K562 (cell line): ENCODE measurements around the gene CIAO3. TPM values are rescaled to one million over a fixed set of nuclear protein-coding genes. Genes with fewer than 3 reads are reported as not detected.

ENCODE experiments used
- ARHGAP35 ChIP-seq: fragments of 450-650 bp; IDR thresholded peaks from 2 replicates; pipeline ENCODE4 v1.6.1; 2018; ENCODE audit not compliant: partially characterized antibody
- CBX1 ChIP-seq: sonication (generic); IDR thresholded peaks from 2 replicates; pipeline ENCODE4 v1.6.1; 2016; ENCODE audit warnings: antibody characterized with exemption, low read depth, mild to moderate bottlenecking
- ETV5 ChIP-seq: sonication (generic); formaldehyde crosslinking; IDR thresholded peaks from 2 replicates; pipeline ENCODE4 v1.4.0; 2020; ENCODE audit warnings: low read depth, mild to moderate bottlenecking, missing genetic modification reagents
- KLF1 ChIP-seq: fragments of 450-650 bp; IDR thresholded peaks from 2 replicates; pipeline ENCODE4 v1.6.1; 2016; ENCODE audit warnings: missing genetic modification characterization, missing compliant biosample characterization
- MCM5 ChIP-seq: fragments of 450-650 bp; IDR thresholded peaks from 2 replicates; pipeline ENCODE4 v1.6.1; 2016; ENCODE audit warnings: low read depth
- MEF2D ChIP-seq: conservative IDR thresholded peaks from 2 replicates; pipeline ENCODE4 v1.6.1; 2016; ENCODE audit warnings: low read depth, missing genetic modification characterization, missing compliant biosample characterization
- MXI1 ChIP-seq: IDR thresholded peaks from 2 replicates; pipeline ENCODE4 v1.6.1; 2011; ENCODE audit warnings: low read depth, mild to moderate bottlenecking, improper control_type of control experiment, low read length
- PHF20 ChIP-seq: fragments of 450-650 bp; IDR thresholded peaks from 2 replicates; pipeline ENCODE4 v1.6.1; 2018; ENCODE audit not compliant: partially characterized antibody
- POLR2AphosphoS2 ChIP-seq: IDR thresholded peaks from 2 replicates; pipeline ENCODE4 v1.6.1; 2012; ENCODE audit warnings: low read length, improper control_type of control experiment
- POLR2B ChIP-seq: fragments of 450-650 bp; IDR thresholded peaks from 2 replicates; pipeline ENCODE4 v1.6.1; 2018; ENCODE audit warnings: low read depth; ENCODE audit not compliant: partially characterized antibody
- PRPF4 ChIP-seq: fragments of 200-400 bp; formaldehyde crosslinking; IDR thresholded peaks from one replicate; pipeline ENCODE4 v1.6.1; 2017; ENCODE audit warnings: low read length, low read depth, mild to moderate bottlenecking; ENCODE audit not compliant: insufficient read depth, poor library complexity, severe bottlenecking
- RFX1 ChIP-seq: fragments of 450-650 bp; IDR thresholded peaks from 2 replicates; pipeline ENCODE4 v1.6.1; 2016; ENCODE audit warnings: mild to moderate bottlenecking, moderate library complexity
- SMC3 ChIP-seq: conservative IDR thresholded peaks from 2 replicates; pipeline ENCODE4 v1.6.1; 2011; ENCODE audit warnings: low read depth, low read length, improper control_type of control experiment; ENCODE audit not compliant: insufficient read depth
- STAT5A ChIP-seq: IDR thresholded peaks from 2 replicates; pipeline ENCODE4 v1.6.1; 2012; ENCODE audit warnings: low read length, inconsistent platforms, borderline replicate concordance
- ZNF586 ChIP-seq: fragments of 450-650 bp; formaldehyde crosslinking; conservative IDR thresholded peaks from 2 replicates; pipeline ENCODE4 v1.4.0; 2020; ENCODE audit warnings: mild to moderate bottlenecking, moderate library complexity
- polyA plus RNA-seq, 8 experiments: library from polyadenylated mRNA; depleted of rRNA in 4 of 8; stranded (reverse) in 5 of 8; unstranded in 3 of 8; fragments of >200 nt; fragmentation: Nextera tagmentation in 2 of 8; fragmentation: Illumina TruSeq in 1 of 8; extraction: Ambion mirVana in 2 of 8; extraction: Trizol in 1 of 8; gene quantifications; 2 replicates each; pipeline versions ENCODE4 v1.2.1 to v1.2.3, GENCODE V29; 2011 to 2014; ENCODE audit warnings: inconsistent platforms in 1 of 8, missing spikeins in 1 of 8
- total RNA-seq, 7 experiments: library from RNA; depleted of rRNA in 6 of 7; stranded (reverse); fragments of >200 nt in 6 of 7; fragmentation: Illumina TruSeq in 2 of 7; extraction: Trizol in 2 of 7; gene quantifications; 2 replicates each; pipeline versions ENCODE4 v1.2.1 to v1.2.3, GENCODE V29; 2011 to 2021; ENCODE audit warnings: low replicate concordance in 1 of 7
- TF ChIP-seq, protein P1 (sequence below): sonication (generic); formaldehyde crosslinking; IDR thresholded peaks from 2 replicates; pipeline ENCODE4 v1.8.0; 2022; ENCODE audit warnings: mild to moderate bottlenecking, missing genetic modification reagents
- TF ChIP-seq, protein P2 (sequence below), 2 experiments: fragments of 450-650 bp in 1 of 2; sonication (generic) in 1 of 2; formaldehyde crosslinking; conservative IDR thresholded peaks; 2 replicates each; pipeline versions ENCODE4 v1.4.0 to v1.8.1; 2020 to 2022; ENCODE audit warnings: mild to moderate bottlenecking in 1 of 2, missing genetic modification reagents in 1 of 2
- TF ChIP-seq, protein P3 (sequence below): fragments of 450-650 bp; IDR thresholded peaks from 2 replicates; pipeline ENCODE4 v1.7.1; 2018; ENCODE audit warnings: mild to moderate bottlenecking, low read depth; ENCODE audit not compliant: partially characterized antibody
- TF ChIP-seq, protein P4 (sequence below): fragments of 450-650 bp; IDR thresholded peaks from one replicate; pipeline ENCODE4 v1.6.1; 2018; ENCODE audit warnings: mild to moderate bottlenecking, moderate library complexity; ENCODE audit not compliant: partially characterized antibody

Gene CIAO3
- total and polyA plus RNA-seq, 9 of the 15 experiments (the other 6 are each of a cell fraction or from before 2014, with no cell fraction given), result 2.2 to 35.6 (median 18.7) TPM

DNA sequence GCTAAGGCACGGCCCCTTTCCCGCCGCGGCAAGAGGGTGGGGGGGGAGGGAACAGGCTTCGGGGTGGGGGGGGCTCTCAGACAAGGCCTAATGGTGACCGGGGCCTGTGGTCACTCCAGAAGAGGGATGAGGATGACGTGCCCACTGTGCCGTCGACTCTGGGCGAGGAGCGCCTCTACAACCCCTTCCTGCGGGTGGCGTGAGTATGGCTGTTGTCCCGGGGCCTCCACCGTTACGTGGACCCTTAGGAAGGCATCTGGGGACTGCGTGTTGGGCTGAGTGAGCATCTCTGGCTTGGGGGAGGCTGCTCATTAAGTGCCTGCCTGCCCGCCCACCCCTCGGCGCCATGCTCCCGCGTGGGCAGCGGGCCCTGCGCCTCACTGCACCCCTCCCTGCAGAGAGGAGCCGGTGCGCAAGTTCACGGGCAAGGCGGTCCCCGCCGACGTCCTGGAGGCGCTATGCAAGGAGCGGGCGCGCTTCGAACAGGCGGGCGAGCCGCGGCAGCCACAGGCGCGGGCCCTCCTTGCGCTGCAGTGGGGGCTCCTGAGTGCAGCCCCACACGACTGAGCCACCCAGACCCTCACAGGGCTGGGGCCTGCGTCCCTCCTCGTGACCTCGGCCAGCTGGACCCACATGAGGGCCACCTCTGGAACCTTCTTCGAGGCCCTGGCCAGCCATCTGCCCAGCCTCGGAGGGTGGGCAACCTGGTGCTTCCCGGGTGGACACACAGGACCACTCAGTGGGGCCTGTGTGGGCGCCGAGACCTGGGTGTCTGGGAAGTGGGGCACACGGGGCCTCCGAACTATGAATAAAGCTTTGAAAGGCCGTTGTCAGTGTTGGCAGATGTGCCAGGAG is 11.7 kb downstream of the CIAO3 start (continued):
- TF ChIP-seq, protein P1, sequence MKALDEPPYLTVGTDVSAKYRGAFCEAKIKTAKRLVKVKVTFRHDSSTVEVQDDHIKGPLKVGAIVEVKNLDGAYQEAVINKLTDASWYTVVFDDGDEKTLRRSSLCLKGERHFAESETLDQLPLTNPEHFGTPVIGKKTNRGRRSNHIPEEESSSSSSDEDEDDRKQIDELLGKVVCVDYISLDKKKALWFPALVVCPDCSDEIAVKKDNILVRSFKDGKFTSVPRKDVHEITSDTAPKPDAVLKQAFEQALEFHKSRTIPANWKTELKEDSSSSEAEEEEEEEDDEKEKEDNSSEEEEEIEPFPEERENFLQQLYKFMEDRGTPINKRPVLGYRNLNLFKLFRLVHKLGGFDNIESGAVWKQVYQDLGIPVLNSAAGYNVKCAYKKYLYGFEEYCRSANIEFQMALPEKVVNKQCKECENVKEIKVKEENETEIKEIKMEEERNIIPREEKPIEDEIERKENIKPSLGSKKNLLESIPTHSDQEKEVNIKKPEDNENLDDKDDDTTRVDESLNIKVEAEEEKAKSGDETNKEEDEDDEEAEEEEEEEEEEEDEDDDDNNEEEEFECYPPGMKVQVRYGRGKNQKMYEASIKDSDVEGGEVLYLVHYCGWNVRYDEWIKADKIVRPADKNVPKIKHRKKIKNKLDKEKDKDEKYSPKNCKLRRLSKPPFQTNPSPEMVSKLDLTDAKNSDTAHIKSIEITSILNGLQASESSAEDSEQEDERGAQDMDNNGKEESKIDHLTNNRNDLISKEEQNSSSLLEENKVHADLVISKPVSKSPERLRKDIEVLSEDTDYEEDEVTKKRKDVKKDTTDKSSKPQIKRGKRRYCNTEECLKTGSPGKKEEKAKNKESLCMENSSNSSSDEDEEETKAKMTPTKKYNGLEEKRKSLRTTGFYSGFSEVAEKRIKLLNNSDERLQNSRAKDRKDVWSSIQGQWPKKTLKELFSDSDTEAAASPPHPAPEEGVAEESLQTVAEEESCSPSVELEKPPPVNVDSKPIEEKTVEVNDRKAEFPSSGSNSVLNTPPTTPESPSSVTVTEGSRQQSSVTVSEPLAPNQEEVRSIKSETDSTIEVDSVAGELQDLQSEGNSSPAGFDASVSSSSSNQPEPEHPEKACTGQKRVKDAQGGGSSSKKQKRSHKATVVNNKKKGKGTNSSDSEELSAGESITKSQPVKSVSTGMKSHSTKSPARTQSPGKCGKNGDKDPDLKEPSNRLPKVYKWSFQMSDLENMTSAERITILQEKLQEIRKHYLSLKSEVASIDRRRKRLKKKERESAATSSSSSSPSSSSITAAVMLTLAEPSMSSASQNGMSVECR, result no peak
- no peak for TF ChIP-seq RFX1
- TF ChIP-seq PHF20, result no peak
- TF ChIP-seq POLR2AphosphoS2, result no peak; the same call in 1 of the 2 replicates
- no peak for TF ChIP-seq ARHGAP35
- no peak for TF ChIP-seq PRPF4
- TF ChIP-seq, protein P2, sequence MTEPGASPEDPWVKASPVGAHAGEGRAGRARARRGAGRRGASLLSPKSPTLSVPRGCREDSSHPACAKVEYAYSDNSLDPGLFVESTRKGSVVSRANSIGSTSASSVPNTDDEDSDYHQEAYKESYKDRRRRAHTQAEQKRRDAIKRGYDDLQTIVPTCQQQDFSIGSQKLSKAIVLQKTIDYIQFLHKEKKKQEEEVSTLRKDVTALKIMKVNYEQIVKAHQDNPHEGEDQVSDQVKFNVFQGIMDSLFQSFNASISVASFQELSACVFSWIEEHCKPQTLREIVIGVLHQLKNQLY (CRISPR knock-in tag; conservative IDR thresholded peaks at IDR 0.05), result no peak
- TF ChIP-seq, protein P3, sequence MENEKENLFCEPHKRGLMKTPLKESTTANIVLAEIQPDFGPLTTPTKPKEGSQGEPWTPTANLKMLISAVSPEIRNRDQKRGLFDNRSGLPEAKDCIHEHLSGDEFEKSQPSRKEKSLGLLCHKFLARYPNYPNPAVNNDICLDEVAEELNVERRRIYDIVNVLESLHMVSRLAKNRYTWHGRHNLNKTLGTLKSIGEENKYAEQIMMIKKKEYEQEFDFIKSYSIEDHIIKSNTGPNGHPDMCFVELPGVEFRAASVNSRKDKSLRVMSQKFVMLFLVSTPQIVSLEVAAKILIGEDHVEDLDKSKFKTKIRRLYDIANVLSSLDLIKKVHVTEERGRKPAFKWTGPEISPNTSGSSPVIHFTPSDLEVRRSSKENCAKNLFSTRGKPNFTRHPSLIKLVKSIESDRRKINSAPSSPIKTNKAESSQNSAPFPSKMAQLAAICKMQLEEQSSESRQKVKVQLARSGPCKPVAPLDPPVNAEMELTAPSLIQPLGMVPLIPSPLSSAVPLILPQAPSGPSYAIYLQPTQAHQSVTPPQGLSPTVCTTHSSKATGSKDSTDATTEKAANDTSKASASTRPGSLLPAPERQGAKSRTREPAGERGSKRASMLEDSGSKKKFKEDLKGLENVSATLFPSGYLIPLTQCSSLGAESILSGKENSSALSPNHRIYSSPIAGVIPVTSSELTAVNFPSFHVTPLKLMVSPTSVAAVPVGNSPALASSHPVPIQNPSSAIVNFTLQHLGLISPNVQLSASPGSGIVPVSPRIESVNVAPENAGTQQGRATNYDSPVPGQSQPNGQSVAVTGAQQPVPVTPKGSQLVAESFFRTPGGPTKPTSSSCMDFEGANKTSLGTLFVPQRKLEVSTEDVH, result no peak
- no peak for TF ChIP-seq MCM5
- TF ChIP-seq STAT5A, result no peak
- no peak for TF ChIP-seq POLR2B
- no peak for TF ChIP-seq CBX1
- TF ChIP-seq, protein P4, sequence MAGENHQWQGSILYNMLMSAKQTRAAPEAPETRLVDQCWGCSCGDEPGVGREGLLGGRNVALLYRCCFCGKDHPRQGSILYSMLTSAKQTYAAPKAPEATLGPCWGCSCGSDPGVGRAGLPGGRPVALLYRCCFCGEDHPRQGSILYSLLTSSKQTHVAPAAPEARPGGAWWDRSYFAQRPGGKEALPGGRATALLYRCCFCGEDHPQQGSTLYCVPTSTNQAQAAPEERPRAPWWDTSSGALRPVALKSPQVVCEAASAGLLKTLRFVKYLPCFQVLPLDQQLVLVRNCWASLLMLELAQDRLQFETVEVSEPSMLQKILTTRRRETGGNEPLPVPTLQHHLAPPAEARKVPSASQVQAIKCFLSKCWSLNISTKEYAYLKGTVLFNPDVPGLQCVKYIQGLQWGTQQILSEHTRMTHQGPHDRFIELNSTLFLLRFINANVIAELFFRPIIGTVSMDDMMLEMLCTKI, result no peak
- no peak for TF ChIP-seq SMC3
- TF ChIP-seq ZNF586 (CRISPR knock-in tag), result no peak
- TF ChIP-seq ETV5 (CRISPR knock-in tag), result no peak
- no peak for TF ChIP-seq MXI1
- no peak for TF ChIP-seq MEF2D (tag)
- no peak for TF ChIP-seq KLF1 (tag)
